H1 (cell line): ENCODE measurements around the gene SGK2. TPM values are rescaled to one million over a fixed set of nuclear protein-coding genes. Genes with fewer than 3 reads are reported as not detected.

Source experiments
- CTCF ChIA-PET: fragments of 300-600 bp; sonication (Branson Sonifier 250); formaldehyde crosslinking; loops from one replicate; lab custom pipeline; 2021; ENCODE audit not compliant: partially characterized antibody; lab: Charles Lee
- POLR2A ChIA-PET: fragments of 300-600 bp; sonication (Branson Sonifier 250); formaldehyde crosslinking; loops from one replicate; lab custom pipeline; 2021; ENCODE audit warnings: inconsistent platforms; ENCODE audit not compliant: partially characterized antibody; lab: Charles Lee
- DNase-seq, 2 experiments: peaks; one replicate each; pipeline versions ENCODE4 v3.0.0 to v3.0.0-alpha.2; 2010 to 2022; ENCODE audit warnings: low spot score in 2 of 2, low read depth in 1 of 2, mixed read lengths in 1 of 2
- FAIRE-seq: peaks from 2 replicates; lab custom pipeline; 2011; peaks lifted over from hg19 to GRCh38; lab: Jason Lieb, UNC
- H2AFZ ChIP-seq: 2 replicates; pipeline ENCODE4 v1.8.1; 2012; ENCODE audit warnings: low read length, inconsistent platforms
- H2AK5ac ChIP-seq: 2 replicates; pipeline ENCODE4 v1.6.1; 2013; ENCODE audit warnings: low read depth, low read length
- H2BK120ac ChIP-seq: replicated peaks from 2 replicates; pipeline ENCODE3; 2013; ENCODE audit warnings: low read depth, low read length, inconsistent platforms
- H2BK12ac ChIP-seq: 2 replicates; pipeline ENCODE4 v1.6.1; 2013; ENCODE audit warnings: low read depth, low read length
- H2BK15ac ChIP-seq: 2 replicates; pipeline ENCODE4 v1.6.1; 2013; ENCODE audit warnings: low read length
- H2BK20ac ChIP-seq: 2 replicates; pipeline ENCODE4 v1.6.1; 2013; ENCODE audit warnings: low read length
- H2BK5ac ChIP-seq: 2 replicates; pipeline ENCODE4 v1.6.1; 2013; ENCODE audit warnings: low read depth, low read length
- H3K14ac ChIP-seq: 2 replicates; pipeline ENCODE4 v1.6.1; 2013; ENCODE audit warnings: inconsistent platforms; ENCODE audit not compliant: insufficient read length
- H3K18ac ChIP-seq: 2 replicates; pipeline ENCODE4 v1.6.1; 2013; ENCODE audit warnings: low read length; ENCODE audit errors: extremely low read depth
- H3K23ac ChIP-seq: 2 replicates; pipeline ENCODE4 v1.6.1; 2013; ENCODE audit warnings: inconsistent platforms; ENCODE audit not compliant: insufficient read length
- H3K23me2 ChIP-seq: 2 replicates; pipeline ENCODE4 v1.6.1; 2013; ENCODE audit warnings: low read depth, low read length
- H3K27ac ChIP-seq: 2 replicates; pipeline ENCODE4 v1.6.1; 2011; ENCODE audit warnings: low read depth, low read length, inconsistent platforms
- H3K27me3 ChIP-seq, 4 experiments: replicated peaks in 1 of 4; 1 replicate in 1 of 4; 2 replicates in 3 of 4; pipeline versions ENCODE4 v1.6.1 to v1.8.1; 2011 to 2013; ENCODE audit warnings: low read length in 3 of 4, mild to moderate bottlenecking in 3 of 4, inconsistent platforms in 2 of 4, mixed read lengths in 2 of 4, moderate library complexity in 1 of 4; ENCODE audit not compliant: control insufficient read depth in 3 of 4, insufficient read depth in 3 of 4; ENCODE audit errors: extremely low read depth in 1 of 4
- H3K36me3 ChIP-seq, 4 experiments: 2 replicates each; pipeline versions ENCODE4 v1.6.1 to v1.8.1; 2011 to 2013; ENCODE audit warnings: mild to moderate bottlenecking in 4 of 4, low read length in 3 of 4, moderate library complexity in 2 of 4, control low read depth in 1 of 4, inconsistent platforms in 1 of 4; ENCODE audit not compliant: insufficient read depth in 4 of 4, control insufficient read depth in 2 of 4
- H3K4ac ChIP-seq: replicated peaks from 2 replicates; pipeline ENCODE3; 2013; ENCODE audit warnings: low read length, low read depth, mixed read lengths, inconsistent platforms; ENCODE audit not compliant: insufficient read length
- H3K4me1 ChIP-seq, 4 experiments: replicated peaks in 1 of 4; 1 replicate in 1 of 4; 2 replicates in 3 of 4; pipeline versions ENCODE4 v1.6.1 to v1.8.1; 2011 to 2013; ENCODE audit warnings: low read length in 3 of 4, inconsistent platforms in 2 of 4, mixed read lengths in 1 of 4; ENCODE audit not compliant: insufficient read depth in 4 of 4, control insufficient read depth in 3 of 4
- H3K4me2 ChIP-seq, 2 experiments: 2 replicates each; pipeline versions ENCODE4 v1.6.1 to v1.8.1; 2011 to 2013; ENCODE audit warnings: low read depth in 2 of 2, low read length in 2 of 2, control low read depth in 1 of 2, inconsistent platforms in 1 of 2, mild to moderate bottlenecking in 1 of 2; ENCODE audit not compliant: insufficient read depth in 1 of 2
- H3K4me3 ChIP-seq, 4 experiments: fragments of 200-600, 300-600 bp in 1 of 4; sonication (generic), shearing (Covaris generic), sonication (Bioruptor Twin) in 1 of 4; 2 replicates each; pipeline versions ENCODE4 v1.5.1 to v1.8.1; 2011 to 2016; ENCODE audit warnings: low read length in 4 of 4, low read depth in 3 of 4, control low read depth in 2 of 4, inconsistent platforms in 2 of 4, mild to moderate bottlenecking in 2 of 4, mixed read lengths in 1 of 4, moderate library complexity in 1 of 4; ENCODE audit not compliant: insufficient read depth in 2 of 4; ENCODE audit errors: extremely low read depth in 1 of 4
- H3K56ac ChIP-seq: replicated peaks from 2 replicates; pipeline ENCODE3; 2013; ENCODE audit warnings: low read depth, mild to moderate bottlenecking, mixed read lengths, low read length, inconsistent platforms; ENCODE audit not compliant: insufficient read length
- H3K79me1 ChIP-seq: 2 replicates; pipeline ENCODE4 v1.6.1; 2013; ENCODE audit warnings: low read depth, low read length, control low read depth
- H3K79me2 ChIP-seq, 2 experiments: 2 replicates each; pipeline versions ENCODE4 v1.6.1 to v1.8.1; 2012 to 2013; ENCODE audit warnings: low read length in 2 of 2, mild to moderate bottlenecking in 2 of 2, inconsistent platforms in 1 of 2; ENCODE audit not compliant: insufficient read depth in 2 of 2, control insufficient read depth in 1 of 2
- H3K9ac ChIP-seq, 4 experiments: replicated peaks in 1 of 4; 1 replicate in 1 of 4; 2 replicates in 3 of 4; pipeline versions ENCODE4 v1.6.1 to v1.8.1; 2011 to 2013; ENCODE audit warnings: low read depth in 3 of 4, low read length in 3 of 4, control low read depth in 2 of 4, mild to moderate bottlenecking in 2 of 4, moderate library complexity in 2 of 4, inconsistent platforms in 1 of 4; ENCODE audit errors: extremely low read depth in 1 of 4
- H3K9me3 ChIP-seq, 2 experiments: 2 replicates each; pipeline versions ENCODE4 v1.6.1 to v1.8.1; 2012 to 2013; ENCODE audit warnings: mild to moderate bottlenecking in 2 of 2, moderate library complexity in 2 of 2, control low read depth in 1 of 2, inconsistent platforms in 1 of 2, low read depth in 1 of 2, low read length in 1 of 2, mixed read lengths in 1 of 2; ENCODE audit not compliant: insufficient read depth in 2 of 2
- H4K20me1 ChIP-seq, 2 experiments: replicated peaks in 1 of 2; 2 replicates each; pipeline versions ENCODE3 to v1.8.1; 2011 to 2013; ENCODE audit warnings: inconsistent platforms in 2 of 2, low read length in 2 of 2, mild to moderate bottlenecking in 1 of 2; ENCODE audit not compliant: insufficient read depth in 2 of 2, control insufficient read depth in 1 of 2
- H4K5ac ChIP-seq: 2 replicates; pipeline ENCODE4 v1.6.1; 2013; ENCODE audit warnings: low read length, low read depth, mixed read lengths, inconsistent platforms; ENCODE audit not compliant: insufficient read length
- H4K8ac ChIP-seq: 2 replicates; pipeline ENCODE4 v1.8.0; 2013; ENCODE audit warnings: mild to moderate bottlenecking, moderate library complexity, low read length, inconsistent platforms; ENCODE audit not compliant: insufficient read depth; ENCODE audit errors: extremely low read depth
- H4K91ac ChIP-seq: replicated peaks from 2 replicates; pipeline ENCODE3; 2013; ENCODE audit warnings: low read length, mixed read lengths, inconsistent platforms; ENCODE audit not compliant: insufficient read length
- CBX5 ChIP-seq: fragments of 300-800, 300-1000 bp; sonication (generic); IDR thresholded peaks from 2 replicates; pipeline ENCODE4 v1.7.1; 2016; ENCODE audit warnings: antibody characterized with exemption, low read length, low read depth
- RNF2 ChIP-seq: fragments of 200-900, 300-1000 bp; sonication (generic); IDR thresholded peaks from 2 replicates; pipeline ENCODE4 v1.7.1; 2016; ENCODE audit warnings: borderline replicate concordance, low read depth, mild to moderate bottlenecking, antibody characterized with exemption, low read length; ENCODE audit not compliant: poor library complexity, severe bottlenecking; ENCODE audit errors: missing control alignments
- WGBS, 2 experiments: shearing (Covaris generic) in 1 of 2; methylation state at CpG; one replicate each; pipeline versions ENCODE4 v1.1.6 to v1.1.7; 2013 to 2015; ENCODE audit warnings: low lambda C conversion rate in 2 of 2, mixed read lengths in 2 of 2, inconsistent platforms in 1 of 2, low coverage in 1 of 2, missing lambda C conversion rate in 1 of 2; ENCODE audit not compliant: insufficient replicate concordance in 2 of 2, insufficient coverage in 1 of 2, insufficient read length in 1 of 2; ENCODE audit errors: extremely low coverage in 1 of 2, missing lambda C conversion rate in 1 of 2; 5-methylcytosine and 5-hydroxymethylcytosine counted together
- polyA plus RNA-seq, 7 experiments: library from polyadenylated mRNA; depleted of rRNA in 3 of 7; stranded (reverse) in 5 of 7; unstranded in 2 of 7; fragments of >200 nt in 5 of 7; fragments of 200-250 nt in 2 of 7; gene quantifications; 1 replicate in 5 of 7; 2 replicates in 1 of 7; 4 replicates in 1 of 7; pipeline versions ENCODE4 v1.2.1 to v1.2.3, GENCODE V29; 2011 to 2013; ENCODE audit warnings: missing spikeins in 2 of 7, mixed read lengths in 2 of 7
- total RNA-seq: library from RNA; stranded (reverse); fragmentation: NEBNext Ultra II Directional; extraction: Animal tissue kit (Norgen Biotek cat#: 25700); gene quantifications from 2 replicates; pipeline ENCODE4 v1.2.1, GENCODE V29; 2021

Gene SGK2
- total and polyA plus RNA-seq, 2 of the 8 experiments (the other 6 are each of a cell fraction or from before 2014, with no cell fraction given): 0.21 TPM; not detected in 1

GRCh38 chr20:43572891-43573290 is 14.1 kb downstream of the SGK2 start:
- Histone ChIP-seq H3K79me2 (no peaks in the 10 kb centered on the region), H3K56ac (no peak overlapping the region), H3K18ac (no peak overlapping the region), H3K9ac (no peak overlapping the region), H3K27ac (no peak overlapping the region), H3K4me3 (no peak overlapping the region), H2BK12ac (no peak overlapping the region), H4K91ac (no peak overlapping the region), H4K8ac (no peak overlapping the region), H3K23me2 (no peaks in the 10 kb centered on the region), H2BK20ac (no peak overlapping the region), H3K79me1 (no peaks in the 10 kb centered on the region), H3K27me3 (no peaks in the 10 kb centered on the region), H3K23ac (no peak overlapping the region), H3K4me1 (no peaks in the 10 kb centered on the region), H2BK5ac (no peak overlapping the region), H4K5ac (no peak overlapping the region), H3K36me3 (no peaks in the 10 kb centered on the region), H2AFZ (no peak overlapping the region), H3K14ac (no peak overlapping the region), H3K4ac (no peak overlapping the region), H3K9me3 (no peaks in the 10 kb centered on the region), H2BK15ac (no peak overlapping the region), H3K4me2 (no peak overlapping the region), H2AK5ac (no peak overlapping the region), H4K20me1 (no peaks in the 10 kb centered on the region), H2BK120ac (no peak overlapping the region)
- FAIRE-seq (no peak), DNase-seq (no peak)
- no peak for TF ChIP-seq CBX5
- no peak for TF ChIP-seq RNF2
- CTCF ChIA-PET: interaction anchor here (1.1 to 7.7 kb wide), 4 partner anchors 10 to 35 kb away, joined by 3 to 43 read pairs (median 6); no protein-coding TSS in a partner anchor
- POLR2A ChIA-PET: interaction anchor here (1.4 kb wide), 2 partner anchors 14 to 115 kb away, joined by 3 to 4 read pairs; partner anchors contain the start of gene SGK2
- WGBS, 2 experiments: 91% methylated on average over 8 of the region's 8 CpGs; no CpG with 5 or more reads in 1 of the 2 experiments
